Measurements from ENCODE around the gene PTP4A1. TPM values are rescaled to one million over a fixed set of nuclear protein-coding genes. Genes with fewer than 3 reads are reported as not detected.
A peak's percentile ranks its signal among the peaks of the same experiment; 100 is the strongest.

PTP4A1 gene
- total and polyA plus RNA-seq, 2 of the 13 experiments (the other 11 are each of a cell fraction or from before 2014, with no cell fraction given), result 141 to 376 TPM

DNA sequence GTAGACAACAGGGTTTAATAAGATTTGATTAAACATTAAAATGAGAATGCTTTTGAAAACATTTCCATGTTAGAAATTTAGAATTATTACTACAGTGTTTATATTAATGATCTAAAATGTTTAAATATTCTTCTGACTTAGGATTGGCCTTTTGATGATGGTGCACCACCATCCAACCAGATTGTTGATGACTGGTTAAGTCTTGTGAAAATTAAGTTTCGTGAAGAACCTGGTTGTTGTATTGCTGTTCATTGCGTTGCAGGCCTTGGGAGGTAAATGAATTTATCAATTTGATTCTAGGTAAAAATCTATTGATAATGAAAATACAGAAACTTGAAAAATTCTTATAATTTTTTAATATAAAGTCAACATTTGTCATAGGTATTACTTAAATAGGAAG is 6.5 kb downstream of the PTP4A1 start (continued):
- TF ChIP-seq, protein P1, sequence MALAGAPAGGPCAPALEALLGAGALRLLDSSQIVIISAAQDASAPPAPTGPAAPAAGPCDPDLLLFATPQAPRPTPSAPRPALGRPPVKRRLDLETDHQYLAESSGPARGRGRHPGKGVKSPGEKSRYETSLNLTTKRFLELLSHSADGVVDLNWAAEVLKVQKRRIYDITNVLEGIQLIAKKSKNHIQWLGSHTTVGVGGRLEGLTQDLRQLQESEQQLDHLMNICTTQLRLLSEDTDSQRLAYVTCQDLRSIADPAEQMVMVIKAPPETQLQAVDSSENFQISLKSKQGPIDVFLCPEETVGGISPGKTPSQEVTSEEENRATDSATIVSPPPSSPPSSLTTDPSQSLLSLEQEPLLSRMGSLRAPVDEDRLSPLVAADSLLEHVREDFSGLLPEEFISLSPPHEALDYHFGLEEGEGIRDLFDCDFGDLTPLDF (CRISPR knock-in tag; IDR thresholded peaks at IDR 0.05), result no peak
- TF ChIP-seq SOX6 (IDR thresholded peaks at IDR 0.05) (no peak), SOX6 (CRISPR knock-in tag; IDR thresholded peaks at IDR 0.05) (no peak), ZNF841 (CRISPR knock-in tag; IDR thresholded peaks at IDR 0.05; ENCODE audit: borderline replicate concordance) (no peak), POLR2AphosphoS5 (IDR thresholded peaks at IDR 0.05; ENCODE audit: low read depth, low read length) (0 out of 2 replicates have a peak, but pooled peaks have one; percentile 27), POLR2AphosphoS2 (IDR thresholded peaks at IDR 0.05; ENCODE audit: low read depth, low read length) (0 out of 2 replicates have a peak, but pooled peaks have one; percentile 19), SNAI1 (CRISPR knock-in tag; IDR thresholded peaks at IDR 0.05; ENCODE audit: borderline replicate concordance) (no peak), ZNF598 (CRISPR knock-in tag; IDR thresholded peaks at IDR 0.05; ENCODE audit: borderline replicate concordance) (no peak), HNRNPUL1 (IDR thresholded peaks at IDR 0.05; ENCODE audit: low read depth, low read length) (peak; percentile 46; the same call in 1 of the 2 replicates), RBM22 (optimal IDR thresholded peaks at IDR 0.05; ENCODE audit: low read length) (peak; percentile 94), RBFOX2 (IDR thresholded peaks at IDR 0.05; ENCODE audit: low read depth, low read length) (peak; percentile 63), POLR2G (IDR thresholded peaks at IDR 0.05; ENCODE audit: low read depth, low read length) (peak; percentile 44; the same call in 1 of the 2 replicates), HDAC6 (IDR thresholded peaks at IDR 0.05; ENCODE audit: low read depth, low read length) (no peak), DPF2 (CRISPR knock-in tag; IDR thresholded peaks at IDR 0.05; ENCODE audit: borderline replicate concordance, low read depth) (no peak), MYC (CRISPR knock-in tag; IDR thresholded peaks at IDR 0.05; ENCODE audit: borderline replicate concordance) (no peak), RFX1 (IDR thresholded peaks at IDR 0.05) (no peak), KLF12 (CRISPR knock-in tag; IDR thresholded peaks at IDR 0.05; ENCODE audit: borderline replicate concordance) (no peak), ZNF33B (CRISPR knock-in tag; IDR thresholded peaks at IDR 0.05) (no peak), SRF (IDR thresholded peaks at IDR 0.05; ENCODE audit: low read depth, low read length) (no peak), NCOR1 (IDR thresholded peaks at IDR 0.05; ENCODE audit: borderline replicate concordance, low read length) (no peak), ATRX (CRISPR knock-in tag; IDR thresholded peaks at IDR 0.05; ENCODE audit: borderline replicate concordance) (no peak), MED1 (CRISPR knock-in tag; IDR thresholded peaks at IDR 0.05) (no peak)
- TF ChIP-seq, protein P2, sequence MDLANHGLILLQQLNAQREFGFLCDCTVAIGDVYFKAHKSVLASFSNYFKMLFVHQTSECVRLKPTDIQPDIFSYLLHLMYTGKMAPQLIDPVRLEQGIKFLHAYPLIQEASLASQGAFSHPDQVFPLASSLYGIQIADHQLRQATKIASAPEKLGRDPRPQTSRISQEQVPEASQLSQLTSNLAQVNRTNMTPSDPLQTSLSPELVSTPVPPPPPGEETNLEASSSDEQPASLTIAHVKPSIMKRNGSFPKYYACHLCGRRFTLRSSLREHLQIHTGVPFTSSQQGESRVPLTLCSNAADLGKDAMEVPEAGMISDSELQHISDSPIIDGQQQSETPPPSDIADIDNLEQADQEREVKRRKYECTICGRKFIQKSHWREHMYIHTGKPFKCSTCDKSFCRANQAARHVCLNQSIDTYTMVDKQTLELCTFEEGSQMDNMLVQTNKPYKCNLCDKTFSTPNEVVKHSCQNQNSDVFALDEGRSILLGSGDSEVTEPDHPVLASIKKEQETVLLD (CRISPR knock-in tag; IDR thresholded peaks at IDR 0.05; ENCODE audit: low read depth), result no peak
- TF ChIP-seq, protein P3, sequence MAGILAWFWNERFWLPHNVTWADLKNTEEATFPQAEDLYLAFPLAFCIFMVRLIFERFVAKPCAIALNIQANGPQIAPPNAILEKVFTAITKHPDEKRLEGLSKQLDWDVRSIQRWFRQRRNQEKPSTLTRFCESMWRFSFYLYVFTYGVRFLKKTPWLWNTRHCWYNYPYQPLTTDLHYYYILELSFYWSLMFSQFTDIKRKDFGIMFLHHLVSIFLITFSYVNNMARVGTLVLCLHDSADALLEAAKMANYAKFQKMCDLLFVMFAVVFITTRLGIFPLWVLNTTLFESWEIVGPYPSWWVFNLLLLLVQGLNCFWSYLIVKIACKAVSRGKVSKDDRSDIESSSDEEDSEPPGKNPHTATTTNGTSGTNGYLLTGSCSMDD (CRISPR knock-in tag; IDR thresholded peaks at IDR 0.05), result no peak
- TF ChIP-seq, protein P4, sequence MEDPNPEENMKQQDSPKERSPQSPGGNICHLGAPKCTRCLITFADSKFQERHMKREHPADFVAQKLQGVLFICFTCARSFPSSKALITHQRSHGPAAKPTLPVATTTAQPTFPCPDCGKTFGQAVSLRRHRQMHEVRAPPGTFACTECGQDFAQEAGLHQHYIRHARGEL (CRISPR knock-in tag; IDR thresholded peaks at IDR 0.05), result no peak
- TF ChIP-seq, protein P5, sequence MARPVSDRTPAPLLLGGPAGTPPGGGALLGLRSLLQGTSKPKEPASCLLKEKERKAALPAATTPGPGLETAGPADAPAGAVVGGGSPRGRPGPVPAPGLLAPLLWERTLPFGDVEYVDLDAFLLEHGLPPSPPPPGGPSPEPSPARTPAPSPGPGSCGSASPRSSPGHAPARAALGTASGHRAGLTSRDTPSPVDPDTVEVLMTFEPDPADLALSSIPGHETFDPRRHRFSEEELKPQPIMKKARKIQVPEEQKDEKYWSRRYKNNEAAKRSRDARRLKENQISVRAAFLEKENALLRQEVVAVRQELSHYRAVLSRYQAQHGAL (CRISPR knock-in tag; IDR thresholded peaks at IDR 0.05; ENCODE audit: not compliant biosample characterization), result no peak
- TF ChIP-seq, protein P6, sequence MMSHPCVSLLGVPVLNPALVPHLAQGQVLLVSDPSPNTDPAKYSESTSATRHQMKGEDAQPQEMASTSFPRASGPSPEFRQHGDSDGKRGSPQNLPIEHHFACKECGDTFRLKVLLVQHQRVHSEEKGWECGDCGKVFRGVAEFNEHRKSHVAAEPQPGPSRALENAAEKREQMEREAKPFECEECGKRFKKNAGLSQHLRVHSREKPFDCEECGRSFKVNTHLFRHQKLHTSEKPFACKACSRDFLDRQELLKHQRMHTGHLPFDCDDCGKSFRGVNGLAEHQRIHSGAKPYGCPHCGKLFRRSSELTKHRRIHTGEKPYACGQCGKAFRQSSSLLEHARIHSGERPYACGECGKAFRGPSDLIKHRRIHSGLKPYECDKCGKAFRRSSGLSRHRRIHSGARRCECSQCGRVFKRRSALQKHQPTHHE (CRISPR knock-in tag; IDR thresholded peaks at IDR 0.05; ENCODE audit: borderline replicate concordance), result no peak
